ENCODE measurements around the gene UBQLNL. TPM values are rescaled to one million over a fixed set of nuclear protein-coding genes. Genes with fewer than 3 reads are reported as not detected.

UBQLNL gene
- total RNA-seq, 2 donors from 2014 or later, result 0.52 to 4.3 TPM

DNA sequence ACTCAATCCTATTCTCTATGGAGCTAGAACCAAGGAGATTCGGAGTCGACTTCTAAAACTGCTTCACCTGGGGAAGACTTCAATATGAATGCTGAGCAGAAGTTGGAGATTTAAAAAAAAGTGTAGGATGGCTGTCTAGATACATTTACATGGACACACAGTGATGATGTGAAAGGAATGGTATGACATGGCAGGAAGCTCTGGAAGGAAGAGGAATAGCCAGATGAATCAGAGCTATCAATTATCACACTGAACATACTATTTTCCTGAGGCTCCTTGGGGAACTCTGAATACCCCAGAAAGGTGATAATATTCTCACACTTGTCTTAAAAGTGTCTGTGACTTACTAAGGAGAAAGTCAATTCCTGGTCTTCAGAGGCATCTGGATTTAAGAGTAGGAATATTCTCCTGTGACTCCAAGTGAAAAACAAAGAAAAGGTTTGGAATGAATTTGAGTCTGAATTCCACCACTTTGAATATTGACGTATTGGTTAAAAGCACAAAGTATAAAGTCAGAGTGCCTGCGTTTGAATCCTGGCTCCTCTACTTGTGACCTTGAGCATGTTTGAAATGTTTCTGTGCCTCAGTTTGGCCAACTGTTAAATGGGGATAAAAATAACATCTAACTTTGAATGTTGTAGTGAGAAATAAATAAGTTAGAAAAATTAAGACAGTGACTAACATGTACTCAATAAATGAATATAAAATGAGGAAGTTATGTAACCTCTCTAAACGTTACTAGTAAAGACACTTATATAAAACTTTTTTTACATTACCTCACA lies 26.7 kb downstream of the UBQLNL start:
- H3K4me3 ChIP-seq, result no peak overlapping the region
- intact Hi-C loops (cut with DNase I), result loop anchor here (10.0 kb wide), 1 partner anchor 315 kb away; the partner anchor contains the start of gene OR52N2
- no peaks in the 10 kb centered on the region for H3K4me1 ChIP-seq
- H3K9me3 ChIP-seq, result no peaks in the 10 kb centered on the region
- no peak overlapping the region for H3K27ac ChIP-seq
- no peak for DNase-seq
- ATAC-seq, result no peak
- 40 to 44% methylated on average over 5 of the region's 5 CpGs for WGBS, 2 donors
- TF ChIP-seq, protein P1, sequence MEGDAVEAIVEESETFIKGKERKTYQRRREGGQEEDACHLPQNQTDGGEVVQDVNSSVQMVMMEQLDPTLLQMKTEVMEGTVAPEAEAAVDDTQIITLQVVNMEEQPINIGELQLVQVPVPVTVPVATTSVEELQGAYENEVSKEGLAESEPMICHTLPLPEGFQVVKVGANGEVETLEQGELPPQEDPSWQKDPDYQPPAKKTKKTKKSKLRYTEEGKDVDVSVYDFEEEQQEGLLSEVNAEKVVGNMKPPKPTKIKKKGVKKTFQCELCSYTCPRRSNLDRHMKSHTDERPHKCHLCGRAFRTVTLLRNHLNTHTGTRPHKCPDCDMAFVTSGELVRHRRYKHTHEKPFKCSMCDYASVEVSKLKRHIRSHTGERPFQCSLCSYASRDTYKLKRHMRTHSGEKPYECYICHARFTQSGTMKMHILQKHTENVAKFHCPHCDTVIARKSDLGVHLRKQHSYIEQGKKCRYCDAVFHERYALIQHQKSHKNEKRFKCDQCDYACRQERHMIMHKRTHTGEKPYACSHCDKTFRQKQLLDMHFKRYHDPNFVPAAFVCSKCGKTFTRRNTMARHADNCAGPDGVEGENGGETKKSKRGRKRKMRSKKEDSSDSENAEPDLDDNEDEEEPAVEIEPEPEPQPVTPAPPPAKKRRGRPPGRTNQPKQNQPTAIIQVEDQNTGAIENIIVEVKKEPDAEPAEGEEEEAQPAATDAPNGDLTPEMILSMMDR (IDR thresholded peaks at IDR 0.05), result no peak
- no peak for TF ChIP-seq POLR2A (IDR thresholded peaks at IDR 0.05)
- H3K27me3 ChIP-seq, result no peaks in the 10 kb centered on the region
- no peaks in the 10 kb centered on the region for H3K36me3 ChIP-seq (replicated peaks in 1 of 2; ENCODE audit: insufficient read depth in 1 of 2, low read depth in 2 of 2)

DNA sequence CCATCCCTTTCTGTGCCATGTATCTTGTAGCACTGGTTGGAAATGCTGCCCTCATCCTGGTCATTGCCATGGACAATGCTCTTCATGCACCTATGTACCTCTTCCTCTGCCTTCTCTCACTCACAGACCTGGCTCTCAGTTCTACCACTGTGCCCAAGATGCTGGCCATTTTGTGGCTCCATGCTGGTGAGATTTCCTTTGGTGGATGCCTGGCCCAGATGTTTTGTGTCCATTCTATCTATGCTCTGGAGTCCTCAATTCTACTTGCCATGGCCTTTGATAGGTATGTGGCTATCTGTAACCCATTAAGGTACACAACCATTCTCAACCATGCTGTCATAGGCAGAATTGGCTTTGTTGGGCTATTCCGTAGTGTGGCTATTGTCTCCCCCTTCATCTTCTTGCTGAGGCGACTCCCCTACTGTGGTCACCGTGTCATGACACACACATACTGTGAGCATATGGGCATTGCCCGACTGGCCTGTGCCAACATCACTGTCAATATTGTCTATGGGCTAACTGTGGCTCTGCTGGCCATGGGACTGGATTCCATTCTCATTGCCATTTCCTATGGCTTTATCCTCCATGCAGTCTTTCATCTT lies 27.6 kb downstream of the UBQLNL start:
- ATAC-seq (no peak), DNase-seq (no peak)
- WGBS, 2 donors, result 86 to 91% methylated on average over 4 of the region's 4 CpGs
- H3K9me3 ChIP-seq, result no peaks in the 10 kb centered on the region
- no peak for TF ChIP-seq POLR2A (IDR thresholded peaks at IDR 0.05)
- TF ChIP-seq, protein P1 (IDR thresholded peaks at IDR 0.05), result no peak
- intact Hi-C loops (cut with DNase I), result loop anchor here (10.0 kb wide), 1 partner anchor 316 kb away; the partner anchor contains the start of gene OR52N2
- H3K36me3 ChIP-seq (replicated peaks in 1 of 2; ENCODE audit: insufficient read depth in 1 of 2, low read depth in 2 of 2), result no peaks in the 10 kb centered on the region
- H3K27ac ChIP-seq, result no peak overlapping the region
- H3K4me3 ChIP-seq, result no peak overlapping the region
- no peaks in the 10 kb centered on the region for H3K4me1 ChIP-seq
- H3K27me3 ChIP-seq, result no peaks in the 10 kb centered on the region

DNA sequence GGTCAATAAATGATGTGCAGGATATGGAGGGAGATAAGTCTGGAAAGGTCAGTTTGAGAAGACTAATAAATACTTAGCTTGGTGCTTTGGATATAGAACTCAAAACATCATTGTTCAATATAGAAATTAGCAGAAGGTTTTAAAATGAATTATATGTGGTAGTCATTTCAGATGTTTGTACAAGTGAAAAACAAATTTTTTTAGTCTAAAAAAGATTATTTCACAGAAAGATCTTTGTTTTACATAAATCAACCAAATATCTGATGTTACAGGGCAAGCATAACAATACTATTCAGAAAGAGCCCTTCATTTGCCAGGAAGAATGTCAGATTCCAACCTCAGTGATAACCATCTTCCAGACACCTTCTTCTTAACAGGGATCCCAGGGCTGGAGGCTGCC lies 28.1 kb downstream of the UBQLNL start, which contains the start of gene OR52D1:
OR52D1 (plus strand) TSS at position 301 of the 400 bp plus-strand sequence; CDS start at position 323, 22 bp downstream.
- H3K27me3 ChIP-seq, result no peaks in the 10 kb centered on the region
- no peaks in the 10 kb centered on the region for H3K9me3 ChIP-seq
- TF ChIP-seq, protein P1 (IDR thresholded peaks at IDR 0.05), result no peak
- no peak for TF ChIP-seq POLR2A (IDR thresholded peaks at IDR 0.05)
- DNase-seq (no peak), ATAC-seq (no peak)
- no peak within 1 kb of the TSS for H3K27ac ChIP-seq
- H3K4me1 ChIP-seq, result no peaks in the 10 kb centered on the region
- H3K36me3 ChIP-seq (replicated peaks in 1 of 2; ENCODE audit: insufficient read depth in 1 of 2, low read depth in 2 of 2), result no peaks in the 10 kb centered on the region
- H3K4me3 ChIP-seq, result no peak within 1 kb of the TSS
- intact Hi-C loops (cut with DNase I), result loop anchor here (10.0 kb wide), 1 partner anchor 316 kb away; the partner anchor contains the start of gene OR52N2

DNA sequence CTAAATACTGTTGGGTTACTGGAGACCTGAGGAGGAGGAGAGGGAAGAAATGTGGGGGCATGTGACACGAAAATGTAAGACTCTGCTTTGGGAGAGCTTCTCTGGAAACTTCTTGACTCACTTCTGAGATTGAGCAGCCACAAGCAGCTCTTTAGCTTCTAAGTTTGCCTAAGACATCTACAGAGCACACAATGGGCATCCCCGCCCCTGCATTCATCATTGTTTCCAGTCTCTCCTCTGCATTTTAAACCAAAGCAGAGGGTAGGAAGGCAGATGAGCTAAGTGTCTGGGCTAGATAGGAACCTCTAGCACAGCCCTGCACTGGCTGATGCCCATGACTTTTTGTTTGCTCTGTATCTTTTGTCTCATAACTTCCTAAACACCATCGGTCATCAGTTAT lies 30.1 kb downstream of the UBQLNL start:
- no peak overlapping the region for H3K4me3 ChIP-seq
- H3K27ac ChIP-seq, result no peak overlapping the region
- WGBS, 2 donors, result 49 to 56% methylated on average over 3 of the region's 3 CpGs
- H3K4me1 ChIP-seq, result no peaks in the 10 kb centered on the region
- TF ChIP-seq POLR2A (IDR thresholded peaks at IDR 0.05), result no peak
- TF ChIP-seq, protein P1 (IDR thresholded peaks at IDR 0.05), result no peak
- H3K36me3 ChIP-seq (replicated peaks in 1 of 2; ENCODE audit: insufficient read depth in 1 of 2, low read depth in 2 of 2), result no peaks in the 10 kb centered on the region
- no peaks in the 10 kb centered on the region for H3K9me3 ChIP-seq
- H3K27me3 ChIP-seq, result no peaks in the 10 kb centered on the region
- DNase-seq (no peak), ATAC-seq (no peak)
- intact Hi-C loops (cut with DNase I), result loop anchor here (10.0 kb wide), 1 partner anchor 318 kb away; the partner anchor contains the start of gene OR52N2
